Esophagus squamous epithelium (tissue), 4 donors: ENCODE measurements around the gene DHRS1.

Experiments used
- POLR2A ChIP-seq, 4 donors: fragments of 450-650 bp; IDR thresholded peaks; one replicate each; pipeline ENCODE4 v1.6.1; 2017; ENCODE audit warnings: antibody characterized with exemption in 4 of 4, mild to moderate bottlenecking in 4 of 4, moderate library complexity in 3 of 4
- TF ChIP-seq, protein P1 (sequence below), 6 experiments: fragments of 450-650 bp in 4 of 6; fragments of 200-600 bp in 2 of 6; sonication (generic) in 2 of 6; IDR thresholded peaks; one replicate each; pipeline ENCODE4 v1.5.1; 2016 to 2019; ENCODE audit warnings: antibody characterized with exemption in 6 of 6, mild to moderate bottlenecking in 4 of 6, moderate library complexity in 4 of 6

DNA sequence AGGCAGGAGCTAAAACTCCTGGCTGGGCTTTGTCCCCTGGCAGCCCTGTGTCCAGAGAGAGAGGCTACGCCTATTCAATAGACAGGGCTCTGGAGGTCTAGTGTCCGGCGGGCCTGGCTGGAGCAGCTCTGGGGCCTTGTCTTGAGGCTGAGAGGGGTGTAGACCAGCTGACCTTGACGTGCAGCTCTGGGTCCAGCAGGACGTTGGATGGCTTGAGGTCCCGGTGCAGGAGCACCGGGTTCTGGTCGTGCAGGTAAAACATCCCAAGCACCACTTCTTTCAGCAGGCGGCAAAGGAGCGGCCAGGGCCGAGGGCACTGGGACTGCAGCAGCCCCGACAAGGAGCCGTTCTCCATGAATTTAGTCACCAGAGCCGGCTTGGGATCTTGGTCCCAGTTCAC, 39.3 kb upstream of the DHRS1 start:
- TF ChIP-seq, protein P1, sequence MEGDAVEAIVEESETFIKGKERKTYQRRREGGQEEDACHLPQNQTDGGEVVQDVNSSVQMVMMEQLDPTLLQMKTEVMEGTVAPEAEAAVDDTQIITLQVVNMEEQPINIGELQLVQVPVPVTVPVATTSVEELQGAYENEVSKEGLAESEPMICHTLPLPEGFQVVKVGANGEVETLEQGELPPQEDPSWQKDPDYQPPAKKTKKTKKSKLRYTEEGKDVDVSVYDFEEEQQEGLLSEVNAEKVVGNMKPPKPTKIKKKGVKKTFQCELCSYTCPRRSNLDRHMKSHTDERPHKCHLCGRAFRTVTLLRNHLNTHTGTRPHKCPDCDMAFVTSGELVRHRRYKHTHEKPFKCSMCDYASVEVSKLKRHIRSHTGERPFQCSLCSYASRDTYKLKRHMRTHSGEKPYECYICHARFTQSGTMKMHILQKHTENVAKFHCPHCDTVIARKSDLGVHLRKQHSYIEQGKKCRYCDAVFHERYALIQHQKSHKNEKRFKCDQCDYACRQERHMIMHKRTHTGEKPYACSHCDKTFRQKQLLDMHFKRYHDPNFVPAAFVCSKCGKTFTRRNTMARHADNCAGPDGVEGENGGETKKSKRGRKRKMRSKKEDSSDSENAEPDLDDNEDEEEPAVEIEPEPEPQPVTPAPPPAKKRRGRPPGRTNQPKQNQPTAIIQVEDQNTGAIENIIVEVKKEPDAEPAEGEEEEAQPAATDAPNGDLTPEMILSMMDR (IDR thresholded peaks at IDR 0.05), result no peak
- no peak for TF ChIP-seq POLR2A (IDR thresholded peaks at IDR 0.05)
